ENCODE measurements around the gene SHB.
A peak's percentile ranks its signal among the peaks of the same experiment; 100 is the strongest.

The SHB gene

GRCh38 chr9:38041564-38042243, 27.3 kb downstream of the SHB start:
- DNase-seq, result no peak

- no peak for DNase-seq
These were observed 28.9 kb downstream of the SHB start for GRCh38 chr9:38039907-38040682.

GRCh38 chr9:38039090-38039906, 29.7 kb downstream of the SHB start:
- DNase-seq, result no peak

GRCh38 chr9:38038307-38039089, 30.5 kb downstream of the SHB start:
- no peak for DNase-seq

- DNase-seq, result no peak
These were observed 31.1 kb downstream of the SHB start for GRCh38 chr9:38037981-38038306.

- DNase-seq, result no peak
These were observed 32.5 kb downstream of the SHB start for GRCh38 chr9:38036359-38037084.

- no peak for DNase-seq
These were observed 33.2 kb downstream of the SHB start for GRCh38 chr9:38035873-38036272.

GRCh38 chr9:38033941-38034340, 35.1 kb downstream of the SHB start:
- DNase-seq, result no peak

- no peak for DNase-seq
These were observed 36.5 kb downstream of the SHB start for GRCh38 chr9:38032266-38033110.

GRCh38 chr9:38031594-38031993, 37.4 kb downstream of the SHB start:
- no peak for DNase-seq

GRCh38 chr9:38030658-38031057, 38.4 kb downstream of the SHB start:
- no peak for DNase-seq

GRCh38 chr9:38029915-38030638, 39.0 kb downstream of the SHB start:
- DNase-seq, result no peak

- DNase-seq, result no peak
These were observed 41.3 kb downstream of the SHB start for GRCh38 chr9:38027714-38028113.

GRCh38 chr9:38026840-38027527, 42.0 kb downstream of the SHB start:
- DNase-seq, result no peak

GRCh38 chr9:38026021-38026809, 42.8 kb downstream of the SHB start:
- peak; percentile 76 for DNase-seq

GRCh38 chr9:38025166-38025565, 43.9 kb downstream of the SHB start:
- no peak for DNase-seq

GRCh38 chr9:38024036-38024681, 44.9 kb downstream of the SHB start:
- DNase-seq, result peak; percentile 69

GRCh38 chr9:38023661-38024035, 45.4 kb downstream of the SHB start:
- DNase-seq, result no peak

GRCh38 chr9:38022995-38023394, 46.0 kb downstream of the SHB start:
- DNase-seq, result peak; percentile 75

All from right hindlimb (tissue), 1 donor.